T-helper 1 cell treated with Interleukin-12 subunit alpha and Interleukin-12 subunit beta and Interleukin-4 antibody, amounts not matched to agents 30 ng/mL and 1 ng/mL, for 36 hours (primary cell): ENCODE measurements around the gene KCNH2. TPM values are rescaled to one million over a fixed set of nuclear protein-coding genes. Genes with fewer than 3 reads are reported as not detected.
"Not testable (repeated sequence)": the region's sequence is repeated elsewhere in the genome, so short reads cannot be mapped to it uniquely, and the experiment has no call there.

Source experiments
- intact Hi-C: fragments of 100-400 bp; cut with micrococcal nuclease; formaldehyde crosslinking; loops from one replicate; pipeline ENCODE4 v1.15.1; 2024
- total RNA-seq: library from RNA; stranded (reverse); gene quantifications from 2 replicates; pipeline ENCODE4 v1.2.3, GENCODE V29; 2022

The KCNH2 gene
- 0.80 and 0.91 TPM in 2 replicates for total RNA-seq

DNA sequence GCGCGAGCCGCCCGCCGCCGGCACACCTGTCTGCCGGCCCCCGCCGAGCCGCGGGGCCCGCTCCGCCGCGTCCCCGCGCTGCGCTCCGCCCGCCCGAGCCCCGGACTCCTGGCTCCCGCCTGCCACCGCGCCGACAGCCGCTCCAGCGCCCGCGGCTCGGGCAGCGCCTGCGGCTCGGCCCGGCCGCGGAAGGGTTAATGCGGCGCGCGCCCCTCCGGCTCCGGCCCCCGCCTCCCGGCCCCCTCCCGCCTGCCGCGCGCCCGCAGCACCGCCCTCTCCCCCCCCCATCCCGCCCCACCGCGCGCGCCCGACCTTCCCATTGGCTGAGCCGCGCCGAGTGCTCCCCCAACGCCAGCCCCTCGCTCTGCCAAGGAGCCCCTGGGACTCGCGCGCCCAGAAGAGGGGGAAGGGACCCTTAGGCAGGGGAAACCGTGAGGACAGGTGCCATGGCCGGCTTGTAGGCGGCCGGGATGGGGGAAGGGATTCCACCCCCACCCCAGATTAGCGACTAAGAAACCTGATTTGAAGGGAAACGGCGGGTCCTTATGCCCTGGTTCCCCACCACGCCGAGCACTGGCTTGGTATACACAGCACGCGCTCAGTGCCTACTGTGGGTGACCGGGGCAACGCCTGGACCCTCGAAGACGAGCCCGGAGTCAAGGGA, at the start of gene KCNH2:
Gene KCNH2, minus strand, starts transcription at position 196 of the 664 bp plus-strand sequence. CDS start 408 bp downstream, outside the sequence.
- intact Hi-C loops: loop anchor here (5.0 kb wide), 1 partner anchor 34 kb away; no protein-coding TSS in a partner anchor

- intact Hi-C loops: loop anchor here (1.0 kb wide), 14 partner anchors 9 to 1189 kb away; partner anchors contain the start of genes ABCF2, CHPF2, NUB1 and TMUB1
Observed at GRCh38 chr7:151027728-151028130, 49.6 kb upstream of the KCNH2 start.

GRCh38 chr7:151026771-151027727, 48.9 kb upstream of the KCNH2 start:
- intact Hi-C loops: not testable (repeated sequence)

DNA sequence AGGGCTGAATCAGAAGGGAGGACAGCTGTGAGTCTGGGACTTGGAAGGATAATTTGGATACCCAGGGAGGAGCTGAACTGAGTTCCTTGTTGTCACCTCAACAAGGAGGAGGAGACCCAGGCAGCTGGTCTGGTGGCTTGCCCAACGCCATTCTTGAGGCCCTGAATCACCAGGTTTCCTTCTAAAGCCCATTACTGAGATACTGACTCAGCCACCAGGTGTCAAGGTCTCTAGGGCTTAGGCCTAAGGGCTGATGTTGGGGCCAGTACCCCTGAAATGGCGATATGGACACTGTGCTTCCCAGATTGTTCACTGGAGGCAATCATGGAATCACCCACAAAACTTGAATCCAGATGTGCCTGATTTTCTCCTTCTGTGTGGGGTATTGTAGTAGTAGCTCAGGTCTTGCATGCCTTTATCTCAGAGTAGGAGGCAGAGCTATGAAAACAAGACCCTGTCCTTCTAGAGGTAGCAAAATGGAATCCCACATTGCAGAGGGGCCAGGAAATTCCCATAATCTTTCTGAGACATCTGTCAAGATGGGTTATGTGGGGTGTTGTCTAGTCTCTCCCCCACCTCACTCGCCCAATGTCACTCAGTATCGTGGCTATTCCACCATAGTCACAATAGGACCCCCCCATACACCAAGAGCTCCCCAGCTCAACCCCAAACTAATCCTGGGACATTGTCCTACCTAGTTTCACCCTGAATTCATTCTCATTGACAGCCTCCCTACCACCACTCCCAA, 48.0 kb upstream of the KCNH2 start:
- intact Hi-C loops: no loop called here

- intact Hi-C loops: no loop called here
Observed at GRCh38 chr7:151024435-151025056, 46.4 kb upstream of the KCNH2 start, which contains the start of gene ATG9B. TSS of gene ATG9B (minus strand) at chr7:151024494. CDS start at chr7:151024423, 71 bp downstream.

DNA sequence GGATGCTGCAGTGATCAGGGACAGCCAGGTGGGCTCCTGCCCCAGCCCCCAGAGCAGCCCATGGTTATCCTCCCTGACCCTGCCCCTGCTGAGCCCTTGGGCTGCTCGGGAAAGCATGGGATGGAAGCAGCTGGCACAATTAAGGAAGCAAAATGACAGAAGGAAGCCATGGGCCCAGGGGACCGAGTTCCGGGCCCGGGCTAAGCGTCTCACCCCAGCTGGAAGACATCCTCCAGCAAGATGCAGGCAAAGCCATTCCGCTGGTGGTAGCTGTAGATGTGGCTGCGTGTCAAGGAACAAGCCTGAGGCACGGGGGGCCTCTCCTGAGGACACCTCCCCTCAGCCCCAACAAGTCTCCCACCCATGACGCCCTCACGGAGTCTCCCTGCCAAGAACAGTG, 45.1 kb upstream of the KCNH2 start:
- intact Hi-C loops: no loop called here

GRCh38 chr7:151020231-151020630, 42.1 kb upstream of the KCNH2 start:
- intact Hi-C loops: no loop called here

GRCh38 chr7:151019130-151019447, 41.0 kb upstream of the KCNH2 start:
- intact Hi-C loops: loop anchor here (2.0 to 10.0 kb wide), 2 partner anchors 92 to 244 kb away; no protein-coding TSS in a partner anchor

DNA sequence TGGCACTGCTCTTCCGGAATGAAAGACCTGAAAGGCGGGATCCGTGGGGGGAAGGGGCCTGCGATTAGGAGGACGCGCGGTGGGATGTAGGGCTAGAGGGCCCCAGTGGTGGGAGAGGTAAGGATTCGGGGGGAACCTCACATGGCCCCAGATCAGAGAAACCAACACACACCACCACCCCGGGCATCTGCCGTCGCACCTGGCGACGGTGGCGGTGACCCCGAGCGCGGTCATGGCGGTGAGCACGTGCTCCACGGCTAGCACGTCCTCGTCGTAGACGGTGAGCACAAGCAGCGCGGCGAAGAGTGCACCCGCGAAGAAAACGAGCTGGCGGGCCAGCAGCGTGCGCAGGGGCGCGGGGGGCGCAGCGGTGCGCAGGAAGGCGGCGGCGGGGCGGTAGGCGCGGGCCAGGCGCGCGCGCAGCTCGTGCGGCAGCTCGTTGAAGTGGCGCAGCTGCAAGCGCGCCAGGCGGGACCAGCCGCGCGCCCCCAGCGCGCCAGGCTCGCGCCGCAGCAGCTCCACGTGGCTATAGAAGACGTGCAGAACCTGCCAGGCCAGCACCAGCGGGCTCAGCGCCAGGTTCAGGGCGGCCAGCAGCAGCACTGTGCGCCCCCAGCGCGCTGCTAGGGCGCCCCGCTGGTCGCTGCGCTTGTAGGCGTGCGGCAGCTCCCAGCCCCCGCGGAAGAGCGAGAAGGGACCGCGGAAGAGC, 40.5 kb upstream of the KCNH2 start:
- intact Hi-C loops: loop anchor here (1.0 to 10.0 kb wide), 6 partner anchors 10 to 244 kb away; partner anchors contain the start of gene ABCB8

- intact Hi-C loops: loop anchor here (1.0 to 10.0 kb wide), 7 partner anchors 10 to 1145 kb away; partner anchors contain the start of genes ABCB8 and ATP6V0E2
Observed at GRCh38 chr7:151017953-151018420, 39.9 kb upstream of the KCNH2 start.

DNA sequence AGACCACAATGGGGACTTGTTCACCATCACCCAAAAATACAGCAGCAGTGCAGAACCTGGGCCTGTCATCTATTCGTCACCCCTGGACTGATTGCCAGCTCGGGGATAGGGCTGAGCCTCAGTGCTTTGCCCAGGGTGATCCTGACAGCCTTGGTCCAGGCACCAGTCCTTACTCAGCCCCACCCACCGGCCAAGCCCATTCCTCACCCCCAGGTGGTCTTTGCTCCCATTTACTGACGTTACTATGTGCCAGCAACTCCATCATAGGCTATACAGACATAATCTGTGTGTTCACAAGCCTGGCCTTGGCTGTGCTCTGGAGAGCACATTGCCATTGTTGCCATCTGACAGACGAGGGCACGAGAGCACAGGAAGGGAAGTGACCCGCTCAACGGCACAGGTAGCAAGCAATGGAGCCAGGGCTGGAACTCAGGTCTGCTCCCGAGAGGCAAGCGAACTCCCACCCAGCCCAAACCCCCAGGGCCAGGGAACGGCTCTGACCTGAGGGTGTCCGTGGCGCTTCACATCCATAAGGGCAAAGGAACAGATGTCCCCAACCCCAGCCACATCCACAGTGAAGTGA, 39.3 kb upstream of the KCNH2 start:
- intact Hi-C loops: loop anchor here (2.0 to 10.0 kb wide), 2 partner anchors 243 to 1145 kb away; partner anchors contain the start of gene ATP6V0E2

GRCh38 chr7:151016942-151017341, 38.8 kb upstream of the KCNH2 start:
- intact Hi-C loops: loop anchor here (2.0 to 10.0 kb wide), 2 partner anchors 242 to 1144 kb away; partner anchors contain the start of gene ATP6V0E2

- intact Hi-C loops: loop anchor here (2.0 to 10.0 kb wide), 2 partner anchors 242 to 1144 kb away; partner anchors contain the start of gene ATP6V0E2
Observed at GRCh38 chr7:151016505-151016904, 38.4 kb upstream of the KCNH2 start.

GRCh38 chr7:151015967-151016366, 37.8 kb upstream of the KCNH2 start:
- intact Hi-C loops: loop anchor here (2.0 to 10.0 kb wide), 2 partner anchors 241 to 1143 kb away; partner anchors contain the start of gene ATP6V0E2

- intact Hi-C loops: loop anchor here (1.0 to 10.0 kb wide), 6 partner anchors 13 to 507 kb away; partner anchors contain the start of genes ABCB8, KCNH2 and TMUB1
Observed at GRCh38 chr7:151014950-151015349, 36.8 kb upstream of the KCNH2 start.

DNA sequence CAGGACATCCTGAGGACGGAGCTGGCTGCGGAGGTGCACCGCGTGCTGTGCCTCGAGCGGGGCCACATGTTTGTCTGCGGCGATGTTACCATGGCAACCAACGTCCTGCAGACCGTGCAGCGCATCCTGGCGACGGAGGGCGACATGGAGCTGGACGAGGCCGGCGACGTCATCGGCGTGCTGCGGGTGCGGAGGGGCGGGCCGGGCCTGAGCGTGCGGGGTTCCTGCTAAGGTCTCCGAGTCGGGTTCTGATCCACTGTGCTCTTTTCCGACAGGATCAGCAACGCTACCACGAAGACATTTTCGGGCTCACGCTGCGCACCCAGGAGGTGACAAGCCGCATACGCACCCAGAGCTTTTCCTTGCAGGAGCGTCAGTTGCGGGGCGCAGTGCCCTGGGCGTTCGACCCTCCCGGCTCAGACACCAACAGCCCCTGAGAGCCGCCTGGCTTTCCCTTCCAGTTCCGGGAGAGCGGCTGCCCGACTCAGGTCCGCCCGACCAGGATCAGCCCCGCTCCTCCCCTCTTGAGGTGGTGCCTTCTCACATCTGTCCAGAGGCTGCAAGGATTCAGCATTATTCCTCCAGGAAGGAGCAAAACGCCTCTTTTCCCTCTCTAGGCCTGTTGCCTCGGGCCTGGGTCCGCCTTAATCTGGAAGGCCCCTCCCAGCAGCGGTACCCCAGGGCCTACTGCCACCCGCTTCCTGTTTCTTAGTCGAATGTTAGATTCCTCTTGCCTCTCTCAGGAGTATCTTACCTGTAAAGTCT, 35.8 kb upstream of the KCNH2 start:
- intact Hi-C loops: loop anchor here (1.0 to 10.0 kb wide), 7 partner anchors 14 to 508 kb away; partner anchors contain the start of genes ABCB8, ABCF2, KCNH2 and TMUB1

GRCh38 chr7:151013356-151013732, 35.2 kb upstream of the KCNH2 start:
- intact Hi-C loops: loop anchor here (1.0 to 10.0 kb wide), 4 partner anchors 36 to 509 kb away; partner anchors contain the start of genes ABCF2 and KCNH2

DNA sequence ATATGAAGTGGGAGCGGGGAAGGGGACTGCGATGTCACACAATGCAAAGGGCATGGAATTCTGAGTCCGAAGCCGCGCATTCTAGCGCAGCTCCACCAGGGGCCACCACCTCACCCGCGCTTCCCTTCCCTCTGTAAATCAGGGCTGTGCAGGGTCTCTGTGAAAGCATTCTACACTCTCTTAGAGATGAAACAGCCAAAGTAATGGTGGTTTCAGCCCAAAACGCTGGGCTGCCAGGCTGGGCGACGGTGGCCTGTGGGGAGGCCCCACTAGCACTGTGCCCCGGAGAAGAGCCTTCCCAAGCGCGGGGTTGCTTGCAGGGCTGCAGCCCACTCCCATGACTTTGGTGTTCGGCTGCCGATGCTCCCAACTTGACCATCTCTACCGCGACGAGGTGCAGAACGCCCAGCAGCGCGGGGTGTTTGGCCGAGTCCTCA, 34.8 kb upstream of the KCNH2 start:
- intact Hi-C loops: loop anchor here (1.0 to 10.0 kb wide), 4 partner anchors 36 to 509 kb away; partner anchors contain the start of genes ABCF2 and KCNH2
